ENCODE data around the gene CD207.

- TF ChIP-seq CTCF (IDR thresholded peaks at IDR 0.05), result no peak
- TF ChIP-seq EP300 (IDR thresholded peaks at IDR 0.05; ENCODE audit: low read depth), result no peak
- TF ChIP-seq POLR2A (IDR thresholded peaks at IDR 0.05), result no peak
Measured at GRCh38 chr2:70852824-70853223, 17.2 kb upstream of the CD207 start.

Measured in transverse colon (tissue), 3 donors.